Thyroid gland (tissue), 4 donors: ENCODE measurements around the gene NT5C1A. TPM values are rescaled to one million over a fixed set of nuclear protein-coding genes. Genes with fewer than 3 reads are reported as not detected.

ENCODE experiments used
- total RNA-seq, 4 donors: library from RNA; depleted of rRNA; stranded (reverse); fragments of >200 nt; gene quantifications; one replicate each; pipeline ENCODE4 v1.2.3, GENCODE V29; 2016

The NT5C1A gene
- total RNA-seq, 4 donors from 2014 or later = 0.33 to 0.73 TPM; not detected in 2

Other genes starting within 250 kb of the NT5C1A start
- 100 to 1,000 TPM in 3 of 4 donors, 10 to 100 TPM in 1; 58.5 to 386 (median 270) TPM for gene BMP8A, start 180.5 kb downstream of the NT5C1A start, total RNA-seq
- 100 to 1,000 TPM in 3 of 4 donors, 10 to 100 TPM in 1; 81.1 to 143 (median 107) TPM for gene PABPC4, start 95.3 kb downstream of the NT5C1A start, total RNA-seq
- 10 to 100 TPM in 2 of 4 donors, 1 to 10 TPM in 2; 9.3 to 17.0 (median 11.5) TPM for gene HEYL, start 32.5 kb downstream of the NT5C1A start, total RNA-seq
- gene HPCAL4, start 19.3 kb upstream of the NT5C1A start, total RNA-seq = under 1 TPM; 0.11 to 0.83 (median 0.29) TPM
- gene PPIE, start 66.8 kb upstream of the NT5C1A start, total RNA-seq = 10 to 100 TPM; 47.1 to 52.7 (median 50.9) TPM
- gene OXCT2, start 99.2 kb upstream of the NT5C1A start, total RNA-seq = 1 to 10 TPM; 2.6 to 8.2 (median 3.5) TPM
- 10 to 100 TPM in 1 of 4 donors, 1 to 10 TPM in 3; 6.6 to 15.4 (median 8.1) TPM for gene BMP8B, start 116.8 kb upstream of the NT5C1A start, total RNA-seq
- 10 to 100 TPM; 22.6 to 35.2 (median 25.3) TPM for gene TRIT1, start 211.4 kb upstream of the NT5C1A start, total RNA-seq
- 1 to 10 TPM; 1.4 to 3.9 (median 3.5) TPM for gene MYCL, start 229.8 kb upstream of the NT5C1A start, total RNA-seq